Mammary epithelial cell (primary cell): ENCODE results near the gene CRB2.

Experiments used
- CTCF ChIP-seq, 2 donors: IDR thresholded peaks in 1 of 2; conservative IDR thresholded peaks in 1 of 2; 2 replicates each; pipeline ENCODE4 v1.5.1; 2011 to 2012; ENCODE audit warnings: inconsistent platforms in 2 of 2, low read length in 2 of 2, mild to moderate bottlenecking in 2 of 2, control low read depth in 1 of 2, low read depth in 1 of 2; ENCODE audit not compliant: insufficient read depth in 1 of 2; ENCODE audit errors: extremely low read depth in 1 of 2
- EZH2 ChIP-seq: IDR thresholded peaks from 2 replicates; pipeline ENCODE4 v1.6.1; 2012; ENCODE audit warnings: low read length, inconsistent platforms, borderline replicate concordance

DNA sequence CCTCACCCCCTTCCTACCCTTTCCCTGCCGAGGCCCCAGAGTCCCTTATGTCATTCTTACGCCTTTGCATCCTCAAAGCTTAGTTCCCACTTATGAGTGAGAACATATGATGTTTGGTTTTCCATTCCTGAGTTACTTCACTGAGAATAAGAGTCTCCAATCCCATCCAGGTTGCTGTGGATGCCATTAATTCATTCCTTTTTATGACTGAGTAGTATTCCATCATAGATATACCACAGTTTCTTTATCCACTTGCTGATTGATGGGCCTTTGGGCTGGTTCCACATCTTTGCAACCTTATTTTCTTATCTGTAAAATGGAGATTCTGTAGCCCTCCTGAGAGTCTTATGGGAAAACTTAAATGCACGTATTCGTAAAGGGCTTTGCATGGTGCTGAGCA is 36.8 kb downstream of the CRB2 start:
- no peak for TF ChIP-seq CTCF (conservative IDR thresholded peaks at IDR 0.05 in 1 of 2, IDR thresholded peaks at IDR 0.05 in 1 of 2; ENCODE audit: extremely low read depth in 1 of 2, insufficient read depth in 1 of 2, low read depth in 1 of 2, low read length in 2 of 2)
- TF ChIP-seq EZH2, result no peak
